ENCODE measurements around the gene POLDIP2. TPM values are rescaled to one million over a fixed set of nuclear protein-coding genes. Genes with fewer than 3 reads are reported as not detected.

Gene POLDIP2
- total RNA-seq, 2 experiments from 2014 or later: 88.8 to 89.2 TPM

- POLR2A ChIA-PET: no interaction called here
- intact Hi-C loops (cut with micrococcal nuclease; ENCODE audit: unreplicated experiment): no loop called here
- DNase-seq (ENCODE audit: low spot score): peak; percentile 41
- TF ChIP-seq CTCF (conservative IDR thresholded peaks at IDR 0.05; ENCODE audit: low read length) (no peak), EZH2phosphoT487 (IDR thresholded peaks at IDR 0.05; ENCODE audit: borderline replicate concordance, low read depth, low read length) (no peak)
- Histone ChIP-seq H3K4me2 (ENCODE audit: low read length) (peak overlapping the region; percentile 91), H3K9me2 (ENCODE audit: insufficient read depth, low read length) (no peaks in the 10 kb centered on the region), H3K79me2 (ENCODE audit: insufficient read depth, low read depth, low read length) (no peaks in the 10 kb centered on the region), H3K9me3 (ENCODE audit: low read length) (no peaks in the 10 kb centered on the region), H3K36me3 (ENCODE audit: insufficient read depth, low read length) (no peaks in the 10 kb centered on the region), H3K4me1 (ENCODE audit: insufficient read depth, low read length, poor library complexity, severe bottlenecking) (peaks cover 20% of the 10 kb centered on the region), H4K20me1 (ENCODE audit: insufficient read depth, low read length) (no peaks in the 10 kb centered on the region), H2AFZ (ENCODE audit: low read length) (peak overlapping the region; percentile 72), H3K4me3 (ENCODE audit: low read depth, low read length, poor library complexity, severe bottlenecking) (peak overlapping the region; percentile 80), H3K27ac (ENCODE audit: low read depth, low read length, poor library complexity, severe bottlenecking) (peak overlapping the region; percentile 30)
- no TSS peak for BruUV-seq (replicated peaks)
- CTCF ChIA-PET (ENCODE audit: unreplicated experiment): no interaction called here
Observed at GRCh38 chr17:28372203-28372944, 15.0 kb upstream of the POLDIP2 start.

DNA sequence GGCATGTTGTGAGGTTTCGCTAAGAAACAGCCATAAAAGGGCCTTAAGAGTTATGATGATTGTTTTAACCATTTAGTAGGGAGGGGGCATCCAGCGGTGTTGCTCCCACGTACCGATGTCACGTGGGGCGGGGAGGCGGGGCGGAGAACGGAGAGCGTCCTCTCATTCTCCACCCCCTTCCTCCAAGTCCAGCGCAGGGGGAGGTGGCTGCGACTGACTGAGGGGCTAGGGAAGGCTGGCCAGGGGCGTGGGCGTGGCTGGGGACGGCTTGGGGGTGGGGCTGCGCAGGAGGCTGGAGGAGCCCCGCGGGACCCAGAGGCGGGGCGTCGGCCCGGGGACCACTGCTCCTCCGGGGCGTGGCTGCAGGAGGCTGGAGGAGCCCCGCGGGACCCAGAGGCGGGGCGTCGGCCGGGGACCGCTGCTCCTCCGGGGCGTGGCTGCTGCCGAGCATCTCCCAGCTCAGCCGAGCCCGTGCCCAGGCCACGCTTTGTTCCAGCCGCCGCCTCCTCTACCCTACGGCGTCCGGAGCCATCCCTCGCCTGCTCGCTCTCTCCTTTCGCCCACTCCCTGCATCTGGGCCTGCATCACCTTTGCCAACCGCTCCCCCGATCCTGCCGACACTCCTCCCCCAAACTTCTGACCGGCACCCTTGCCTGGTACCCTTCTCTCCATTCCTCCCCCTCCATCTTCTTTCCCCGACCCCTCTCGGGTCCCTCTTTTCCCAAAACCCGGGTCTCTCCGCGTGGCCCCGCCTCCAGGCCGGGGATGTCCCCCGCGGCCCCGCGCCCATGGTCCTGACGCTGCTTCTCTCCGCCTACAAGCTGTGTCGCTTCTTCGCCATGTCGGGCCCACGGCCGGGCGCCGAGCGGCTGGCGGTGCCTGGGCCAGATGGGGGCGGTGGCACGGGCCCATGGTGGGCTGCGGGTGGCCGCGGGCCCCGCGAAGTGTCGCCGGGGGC lies 14.2 kb upstream of the POLDIP2 start, which contains the start of gene SARM1:
Gene SARM1, plus strand, starts transcription at position 450 of the 958 bp plus-strand sequence. Its CDS starts 339 bp downstream, at position 789.
- Histone ChIP-seq H3K79me2 (ENCODE audit: insufficient read depth, low read depth, low read length) (no peaks in the 10 kb centered on the region), H2AFZ (ENCODE audit: low read length) (peak within 1 kb of the TSS; percentile 72), H3K27ac (ENCODE audit: low read depth, low read length, poor library complexity, severe bottlenecking) (peak within 1 kb of the TSS; percentile 32), H3K4me2 (ENCODE audit: low read length) (peak within 1 kb of the TSS; percentile 91), H3K4me3 (ENCODE audit: low read depth, low read length, poor library complexity, severe bottlenecking) (peak within 1 kb of the TSS; percentile 80), H3K4me1 (ENCODE audit: insufficient read depth, low read length, poor library complexity, severe bottlenecking) (peaks cover 20% of the 10 kb centered on the region), H4K20me1 (ENCODE audit: insufficient read depth, low read length) (no peaks in the 10 kb centered on the region), H3K9me3 (ENCODE audit: low read length) (no peaks in the 10 kb centered on the region), H3K9me2 (ENCODE audit: insufficient read depth, low read length) (no peaks in the 10 kb centered on the region), H3K36me3 (ENCODE audit: insufficient read depth, low read length) (no peaks in the 10 kb centered on the region)
- ChIA-PET POLR2A (interaction anchor here (0.6 to 2.7 kb wide), 2 partner anchors 10 to 14 kb away, joined by 3 to 11 read pairs; partner anchors contain the start of gene POLDIP2), CTCF (ENCODE audit: unreplicated experiment) (no interaction called here)
- BruUV-seq (replicated peaks): no TSS peak
- peak; percentile 91 for DNase-seq (ENCODE audit: low spot score)
- intact Hi-C loops (cut with micrococcal nuclease; ENCODE audit: unreplicated experiment): loop anchor here (1.0 to 2.0 kb wide), 2 partner anchors 14 to 37 kb away; partner anchors contain the start of genes IFT20, POLDIP2 and TNFAIP1
- TF ChIP-seq CTCF (conservative IDR thresholded peaks at IDR 0.05; ENCODE audit: low read length) (no peak), EZH2phosphoT487 (IDR thresholded peaks at IDR 0.05; ENCODE audit: borderline replicate concordance, low read depth, low read length) (no peak)

All from OCI-LY7 (cell line).